ENCODE results near the gene SNCAIP. TPM values are rescaled to one million over a fixed set of nuclear protein-coding genes. Genes with fewer than 3 reads are reported as not detected.

SNCAIP gene
- total RNA-seq, 1 experiment from 2014 or later, result 3.0 TPM

DNA sequence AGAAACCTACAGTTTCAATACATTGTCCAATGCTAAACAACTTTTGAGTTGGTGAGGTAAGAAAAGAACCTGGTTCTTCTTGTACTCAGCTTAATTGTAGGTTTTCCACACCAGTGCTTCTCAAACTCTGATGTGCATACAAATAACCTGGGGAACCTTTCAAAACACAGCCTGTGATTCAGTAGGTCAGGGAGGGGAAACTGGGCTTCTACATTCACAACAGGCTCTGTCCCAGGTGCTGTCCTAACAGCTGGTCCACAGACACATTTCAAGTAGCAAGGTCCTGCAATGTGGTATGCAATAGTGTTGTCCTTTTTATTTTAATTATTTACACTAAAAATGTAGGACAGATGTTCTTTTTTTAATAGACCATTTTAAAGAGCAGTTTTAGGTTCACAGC is 47.4 kb upstream of the SNCAIP start:
- H3K79me2 ChIP-seq (ENCODE audit: insufficient read depth, low read length), result no peaks in the 10 kb centered on the region
- H3K4me1 ChIP-seq (ENCODE audit: insufficient read depth, low read length), result no peaks in the 10 kb centered on the region
- H3K27me3 Mint-ChIP-seq (ENCODE audit: low read depth), result no peaks in the 10 kb centered on the region; the same call in 1 of the 2 replicates
- H3K36me3 Mint-ChIP-seq (ENCODE audit: insufficient read depth in 1 of 3, low read depth in 3 of 3), result no peaks in the 10 kb centered on the region
- no peak overlapping the region for H2AK5ac ChIP-seq (ENCODE audit: insufficient read length, low read length)
- H2AFZ ChIP-seq (ENCODE audit: low read length), result no peak overlapping the region
- no peak overlapping the region for H3K4me2 ChIP-seq (ENCODE audit: insufficient read depth, insufficient read length, low read length)
- H2BK5ac ChIP-seq (ENCODE audit: insufficient read length, low read length), result no peak overlapping the region
- H3K4me1 Mint-ChIP-seq, result peaks cover 5 to 9% of the 10 kb centered on the region in 2 experiments; a peak in 3 of 4 replicates
- no peak overlapping the region for H3K14ac ChIP-seq (ENCODE audit: insufficient read depth, low read length)
- H3K27ac ChIP-seq (ENCODE audit: insufficient read length, low read depth, low read length), result no peak overlapping the region
- no peaks in the 10 kb centered on the region for H3K9me3 Mint-ChIP-seq
- no peak overlapping the region for H4K91ac ChIP-seq (ENCODE audit: insufficient read length, low read depth, low read length)
- H3K79me1 ChIP-seq (ENCODE audit: insufficient read depth, low read depth, low read length, poor library complexity, severe bottlenecking), result no peaks in the 10 kb centered on the region
- H2BK15ac ChIP-seq (ENCODE audit: low read depth, low read length), result no peak overlapping the region
- TF ChIP-seq, protein P1, sequence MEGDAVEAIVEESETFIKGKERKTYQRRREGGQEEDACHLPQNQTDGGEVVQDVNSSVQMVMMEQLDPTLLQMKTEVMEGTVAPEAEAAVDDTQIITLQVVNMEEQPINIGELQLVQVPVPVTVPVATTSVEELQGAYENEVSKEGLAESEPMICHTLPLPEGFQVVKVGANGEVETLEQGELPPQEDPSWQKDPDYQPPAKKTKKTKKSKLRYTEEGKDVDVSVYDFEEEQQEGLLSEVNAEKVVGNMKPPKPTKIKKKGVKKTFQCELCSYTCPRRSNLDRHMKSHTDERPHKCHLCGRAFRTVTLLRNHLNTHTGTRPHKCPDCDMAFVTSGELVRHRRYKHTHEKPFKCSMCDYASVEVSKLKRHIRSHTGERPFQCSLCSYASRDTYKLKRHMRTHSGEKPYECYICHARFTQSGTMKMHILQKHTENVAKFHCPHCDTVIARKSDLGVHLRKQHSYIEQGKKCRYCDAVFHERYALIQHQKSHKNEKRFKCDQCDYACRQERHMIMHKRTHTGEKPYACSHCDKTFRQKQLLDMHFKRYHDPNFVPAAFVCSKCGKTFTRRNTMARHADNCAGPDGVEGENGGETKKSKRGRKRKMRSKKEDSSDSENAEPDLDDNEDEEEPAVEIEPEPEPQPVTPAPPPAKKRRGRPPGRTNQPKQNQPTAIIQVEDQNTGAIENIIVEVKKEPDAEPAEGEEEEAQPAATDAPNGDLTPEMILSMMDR (conservative IDR thresholded peaks at IDR 0.05), result no peak
- H3T11ph ChIP-seq (ENCODE audit: low read length), result no peak overlapping the region
- no peaks in the 10 kb centered on the region for H3K9me3 ChIP-seq (ENCODE audit: control insufficient read depth, low read depth, low read length)
- no peak overlapping the region for H3K27ac Mint-ChIP-seq
- H3K9ac ChIP-seq (ENCODE audit: extremely low read depth, insufficient read length, low read length), result no peak overlapping the region
- no peak overlapping the region for H3K4ac ChIP-seq (ENCODE audit: low read depth, low read length)
- no peak overlapping the region for H2BK20ac ChIP-seq (ENCODE audit: low read depth, low read length, poor library complexity, severe bottlenecking)
- H4K8ac ChIP-seq (replicated peaks; ENCODE audit: insufficient read length, low read depth, low read length), result no peak overlapping the region
- H2BK120ac ChIP-seq (ENCODE audit: low read depth, low read length, poor library complexity, severe bottlenecking), result no peak overlapping the region
- no peak overlapping the region for H3K56ac ChIP-seq (ENCODE audit: insufficient read length, low read depth, low read length)
- H3K18ac ChIP-seq (ENCODE audit: insufficient read length, low read depth, low read length), result no peak overlapping the region
- no peaks in the 10 kb centered on the region for H3K27me3 ChIP-seq (ENCODE audit: insufficient read depth, low read length)
- no peak overlapping the region for H2BK12ac ChIP-seq (ENCODE audit: insufficient read length, low read depth, low read length)
- no peak for DNase-seq
- no peaks in the 10 kb centered on the region for H3K23me2 ChIP-seq (ENCODE audit: insufficient read length, low read depth, low read length, poor library complexity, severe bottlenecking)
- H3K23ac ChIP-seq (ENCODE audit: insufficient read length, low read depth, low read length), result no peak overlapping the region
- no peak overlapping the region for H4K5ac ChIP-seq (ENCODE audit: insufficient read length, low read depth, low read length)
- no peaks in the 10 kb centered on the region for H4K20me1 ChIP-seq (ENCODE audit: control insufficient read depth, insufficient read depth, insufficient read length)
- no peak overlapping the region for H3K4me3 Mint-ChIP-seq
